Right lobe of liver (tissue), 6 donors: ENCODE results near the gene INPP4B. TPM values are rescaled to one million over a fixed set of nuclear protein-coding genes. Genes with fewer than 3 reads are reported as not detected.
A peak's percentile ranks its signal among the peaks of the same experiment; 100 is the strongest.

Experiments
- ATAC-seq, 4 donors: fragments of 200-7000 bp; cut with Tn5 transposase; one replicate each; pipeline ENCODE4 v1.9.1; 2020; ENCODE audit warnings: mild to moderate bottlenecking in 4 of 4, moderate library complexity in 4 of 4
- DNase-seq, 3 donors: peaks; one replicate each; pipeline ENCODE4 v3.0.0-alpha.2; 2020
- H3K27ac ChIP-seq, 3 donors: fragments of 200-600 bp; one replicate each; pipeline ENCODE4 v1.8.0; 2022
- H3K27me3 ChIP-seq, 2 donors: fragments of 200-600 bp; one replicate each; pipeline ENCODE4 v1.8.0; 2022
- H3K36me3 ChIP-seq, 4 donors: fragments of 200-600 bp; sonication (generic) in 1 of 4; one replicate each; pipeline versions ENCODE4 v1.5.1 to v1.8.0; 2017 to 2022; ENCODE audit warnings: control low read depth in 1 of 4
- H3K4me1 ChIP-seq, 4 donors: fragments of 200-600 bp; sonication (generic) in 1 of 4; one replicate each; pipeline versions ENCODE4 v1.5.1 to v1.8.0; 2017 to 2022; ENCODE audit warnings: control low read depth in 1 of 4
- H3K4me3 ChIP-seq, 3 donors: fragments of 200-600 bp; one replicate each; pipeline ENCODE4 v1.8.0; 2022
- H3K9me3 ChIP-seq, 4 donors: fragments of 200-600 bp; sonication (generic) in 1 of 4; one replicate each; pipeline versions ENCODE4 v1.5.1 to v1.8.0; 2017 to 2022; ENCODE audit warnings: control low read depth in 1 of 4
- POLR2A ChIP-seq: fragments of 450-650 bp; IDR thresholded peaks from one replicate; pipeline ENCODE4 v1.6.1; 2017; ENCODE audit warnings: antibody characterized with exemption, mild to moderate bottlenecking
- WGBS: methylation state at CpG from one replicate; pipeline ENCODE4 v1.1.6; 2018; ENCODE audit warnings: low coverage, low lambda C conversion rate; ENCODE audit not compliant: insufficient coverage; ENCODE audit errors: missing lambda C conversion rate; 5-methylcytosine and 5-hydroxymethylcytosine counted together
- intact Hi-C, 2 donors: fragments of 100-400 bp; cut with DNase I; formaldehyde crosslinking; loops; one replicate each; pipeline versions ENCODE4 v1.11.2 to v1.14.1; 2022
- total RNA-seq, 6 experiments: library from RNA; depleted of rRNA in 2 of 6; stranded (reverse); fragments of >200 nt in 2 of 6; fragmentation: NEBNext Ultra II Directional in 3 of 6; extraction: Animal tissue kit (Norgen Biotek cat#: 25700) in 3 of 6; gene quantifications; one replicate each; pipeline versions ENCODE4 v1.1.0 to v1.2.4, GENCODE V29; 2016 to 2023
- TF ChIP-seq, protein P1 (sequence below), 4 donors: fragments of 200-600 bp in 3 of 4; fragments of 450-650 bp in 1 of 4; IDR thresholded peaks; one replicate each; pipeline versions ENCODE4 v1.5.1 to v1.8.0; 2016 to 2022; ENCODE audit warnings: antibody characterized with exemption in 4 of 4, mild to moderate bottlenecking in 2 of 4
- donor health status: DM: no; HTN: yes; CAD: no.
- donor health status: DM: no; HTN: no; CAD: no.
- donor health status: DM: no; HTN: no; CAD: no.
- donor health status: DM: no; HTN: yes; CAD: no.
- donor health status: DM: no; HTN: yes; CAD: no.

INPP4B gene
- total RNA-seq, 6 experiments from 2014 or later, result 0.73 to 5.0 (median 1.6) TPM

GRCh38 chr4:142465526-142465925, 380.6 kb downstream of the INPP4B start:
- Histone ChIP-seq H3K36me3 (no peaks in the 10 kb centered on the region), H3K9me3 (no peaks in the 10 kb centered on the region), H3K4me3 (no peak overlapping the region), H3K4me1 (no peaks in the 10 kb centered on the region), H3K27me3 (no peaks in the 10 kb centered on the region), H3K27ac (no peak overlapping the region)
- WGBS, result 100% methylated on average over 1 of the region's 1 CpG
- no peak for TF ChIP-seq POLR2A
- TF ChIP-seq, protein P1, sequence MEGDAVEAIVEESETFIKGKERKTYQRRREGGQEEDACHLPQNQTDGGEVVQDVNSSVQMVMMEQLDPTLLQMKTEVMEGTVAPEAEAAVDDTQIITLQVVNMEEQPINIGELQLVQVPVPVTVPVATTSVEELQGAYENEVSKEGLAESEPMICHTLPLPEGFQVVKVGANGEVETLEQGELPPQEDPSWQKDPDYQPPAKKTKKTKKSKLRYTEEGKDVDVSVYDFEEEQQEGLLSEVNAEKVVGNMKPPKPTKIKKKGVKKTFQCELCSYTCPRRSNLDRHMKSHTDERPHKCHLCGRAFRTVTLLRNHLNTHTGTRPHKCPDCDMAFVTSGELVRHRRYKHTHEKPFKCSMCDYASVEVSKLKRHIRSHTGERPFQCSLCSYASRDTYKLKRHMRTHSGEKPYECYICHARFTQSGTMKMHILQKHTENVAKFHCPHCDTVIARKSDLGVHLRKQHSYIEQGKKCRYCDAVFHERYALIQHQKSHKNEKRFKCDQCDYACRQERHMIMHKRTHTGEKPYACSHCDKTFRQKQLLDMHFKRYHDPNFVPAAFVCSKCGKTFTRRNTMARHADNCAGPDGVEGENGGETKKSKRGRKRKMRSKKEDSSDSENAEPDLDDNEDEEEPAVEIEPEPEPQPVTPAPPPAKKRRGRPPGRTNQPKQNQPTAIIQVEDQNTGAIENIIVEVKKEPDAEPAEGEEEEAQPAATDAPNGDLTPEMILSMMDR (IDR thresholded peaks at IDR 0.05), result no peak
- DNase-seq (no peak), ATAC-seq (no peak)
- intact Hi-C loops, result no loop called here

- no peak for ATAC-seq
- Histone ChIP-seq H3K27me3 (no peaks in the 10 kb centered on the region), H3K9me3 (no peaks in the 10 kb centered on the region), H3K4me3 (no peak overlapping the region), H3K4me1 (peaks cover 0 to 3% (median 0%) of the 10 kb centered on the region in 4 donors), H3K27ac (no peak overlapping the region), H3K36me3 (no peaks in the 10 kb centered on the region)
- TF ChIP-seq, protein P1 (IDR thresholded peaks at IDR 0.05), result no peak
- no peak for TF ChIP-seq POLR2A
- 84% methylated on average over 2 of the region's 2 CpGs for WGBS
- DNase-seq, result no peak
- intact Hi-C loops, result no loop called here
These were observed 382.9 kb downstream of the INPP4B start for GRCh38 chr4:142463206-142463605.

DNA sequence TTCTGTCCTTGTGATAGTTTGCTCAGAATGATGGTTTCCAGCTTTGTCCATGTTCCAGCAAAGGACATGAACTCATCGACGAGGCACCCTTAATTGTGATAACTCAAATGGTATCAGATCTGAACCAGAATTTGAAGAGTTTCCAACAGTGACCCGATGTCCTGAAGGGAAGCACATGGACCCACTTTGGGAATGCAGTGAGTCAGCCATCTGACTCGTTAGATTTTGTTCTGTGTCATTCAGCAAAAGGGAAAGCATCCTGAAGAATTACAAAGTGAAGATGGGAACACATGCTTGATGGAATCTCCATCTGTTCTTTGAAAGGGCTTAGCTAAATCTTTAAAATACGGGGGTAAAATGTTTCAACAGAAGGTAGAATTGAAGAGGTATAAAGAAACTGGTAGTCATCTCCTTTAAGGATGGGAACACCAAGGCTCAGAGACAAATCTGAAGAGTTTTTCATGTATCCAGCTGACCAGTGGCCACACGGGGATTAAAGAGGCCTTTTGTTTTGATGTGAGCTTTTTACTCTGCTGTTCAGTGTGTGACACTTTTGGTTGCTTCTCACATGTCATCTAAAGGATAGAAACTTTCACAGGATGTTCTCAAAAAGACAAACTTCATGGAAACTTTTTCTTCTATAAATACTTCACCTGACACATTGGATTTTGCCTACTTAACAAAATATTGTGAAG, 393.8 kb downstream of the INPP4B start:
- no peaks in the 10 kb centered on the region for H3K27me3 ChIP-seq
- ATAC-seq, result no peak
- 45% methylated on average over 5 of the region's 6 CpGs for WGBS
- intact Hi-C loops, result no loop called here
- H3K4me1 ChIP-seq, result no peaks in the 10 kb centered on the region
- H3K9me3 ChIP-seq, result no peaks in the 10 kb centered on the region
- no peak for TF ChIP-seq POLR2A
- TF ChIP-seq, protein P1 (IDR thresholded peaks at IDR 0.05), result no peak
- H3K4me3 ChIP-seq, result no peak overlapping the region
- no peak overlapping the region for H3K27ac ChIP-seq
- no peak for DNase-seq
- no peaks in the 10 kb centered on the region for H3K36me3 ChIP-seq

- intact Hi-C loops, result no loop called here
- Histone ChIP-seq H3K36me3 (no peaks in the 10 kb centered on the region), H3K4me3 (no peak overlapping the region), H3K9me3 (no peaks in the 10 kb centered on the region), H3K27ac (no peak overlapping the region), H3K4me1 (no peaks in the 10 kb centered on the region), H3K27me3 (no peaks in the 10 kb centered on the region)
- ATAC-seq, result no peak
- DNase-seq, result peak in 1 of 3 donors; percentile 23
- 58% methylated on average over 2 of the region's 2 CpGs for WGBS
- no peak for TF ChIP-seq POLR2A
- TF ChIP-seq, protein P1 (IDR thresholded peaks at IDR 0.05), result no peak
These were observed 396.2 kb downstream of the INPP4B start for GRCh38 chr4:142449771-142450373.
